ENCODE measurements around the gene POLD1.
"Not testable (repeated sequence)": the region's sequence is repeated elsewhere in the genome, so short reads cannot be mapped to it uniquely, and the experiment has no call there.

Gene POLD1

GRCh38 chr19:50433201-50434180 is 49.3 kb downstream of the POLD1 start:
- no peak overlapping the region for H3K4me3 ChIP-seq (ENCODE audit: low read depth, low read length)

DNA sequence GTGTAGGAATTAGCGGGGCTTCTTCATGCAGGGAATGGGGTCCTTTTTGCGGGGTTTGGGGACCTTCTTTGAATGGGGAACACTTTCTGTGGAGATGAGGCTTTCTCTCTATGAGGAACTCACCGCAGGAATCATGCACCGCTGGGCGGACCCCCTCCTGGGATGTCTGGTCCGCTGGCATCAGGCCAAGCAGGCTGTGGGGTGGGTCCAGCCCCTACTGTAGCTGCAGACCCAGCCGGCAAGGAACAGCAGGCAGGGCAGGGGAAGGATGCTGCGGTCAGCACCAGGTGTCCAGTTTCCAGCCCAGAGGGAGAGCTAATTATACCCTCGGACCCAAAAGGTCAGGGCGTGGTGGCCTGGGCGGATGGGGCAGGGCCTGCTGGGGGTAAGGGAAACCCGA is 50.4 kb downstream of the POLD1 start:
- H3K4me3 ChIP-seq (ENCODE audit: low read depth, low read length) = no peak overlapping the region

DNA sequence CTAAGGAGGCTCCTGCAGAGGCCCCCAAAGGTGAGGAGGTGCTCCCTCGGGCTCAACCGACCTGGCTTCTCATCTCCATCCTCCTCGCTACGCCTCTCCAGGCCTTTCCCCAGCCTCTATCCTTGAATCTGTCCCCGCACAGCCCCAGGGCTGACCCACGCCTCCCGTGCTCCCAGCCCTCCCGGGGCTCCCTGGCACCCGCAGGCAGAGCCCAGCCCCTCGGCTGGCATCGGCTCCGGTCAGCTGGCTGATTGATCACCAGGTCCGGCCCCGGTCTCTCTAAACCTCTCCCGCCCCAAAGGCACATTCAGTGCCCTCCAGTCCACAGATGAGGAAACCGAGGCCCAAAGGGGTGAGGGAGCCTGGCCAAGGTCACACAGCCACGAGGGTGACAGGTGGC is 51.1 kb downstream of the POLD1 start:
- H3K4me3 ChIP-seq (ENCODE audit: low read depth, low read length) = no peak overlapping the region

GRCh38 chr19:50435627-50436026 is 51.5 kb downstream of the POLD1 start:
- H3K4me3 ChIP-seq (ENCODE audit: low read depth, low read length) = no peak overlapping the region

DNA sequence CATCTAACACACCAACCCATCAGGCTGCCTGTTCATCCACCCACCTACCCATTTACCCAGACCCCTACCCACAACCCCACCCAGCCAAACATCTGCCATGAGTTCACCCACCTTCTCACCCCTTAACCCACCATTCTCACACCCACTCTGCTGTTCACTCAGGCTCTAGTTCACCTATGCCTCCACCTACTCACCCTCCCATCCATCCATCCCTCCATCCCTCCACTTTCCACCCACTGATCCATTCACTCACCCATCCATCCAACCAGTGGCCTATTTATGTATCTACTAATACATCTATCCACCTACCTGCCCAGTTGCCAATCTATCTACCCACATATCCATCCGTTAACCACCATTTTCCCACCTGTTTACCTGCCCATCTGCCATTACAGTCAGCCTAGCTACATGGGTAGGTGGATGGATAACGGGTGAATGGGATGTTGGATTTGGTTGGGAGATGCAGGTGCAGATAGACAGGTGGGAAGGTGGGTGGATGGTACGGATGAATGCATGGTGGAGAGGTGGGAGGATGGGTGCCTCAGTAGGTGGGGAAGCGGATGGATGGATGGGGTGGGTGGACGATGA is 53.8 kb downstream of the POLD1 start:
- H3K4me3 ChIP-seq (ENCODE audit: low read depth, low read length) = no peak overlapping the region

DNA sequence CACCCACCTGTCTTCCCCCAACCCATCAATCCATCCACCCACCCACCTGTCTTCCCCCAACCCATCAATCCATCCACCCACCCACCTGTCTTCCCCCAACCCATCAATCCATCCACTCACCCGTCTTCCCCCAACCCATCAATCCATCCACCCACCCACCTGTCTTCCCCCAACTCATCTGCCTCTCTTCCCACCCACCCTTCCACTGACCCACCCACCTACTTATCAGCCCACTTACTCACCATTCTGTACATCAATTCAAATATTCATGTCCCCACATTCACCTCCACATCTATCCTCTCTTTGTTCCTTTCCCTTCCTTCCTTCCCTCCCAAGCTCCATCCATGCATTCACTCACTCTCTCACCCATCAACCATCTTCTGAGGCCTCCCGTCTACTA is 55.0 kb downstream of the POLD1 start:
- H3K4me3 ChIP-seq (ENCODE audit: low read depth, low read length) = not testable (repeated sequence)

DNA sequence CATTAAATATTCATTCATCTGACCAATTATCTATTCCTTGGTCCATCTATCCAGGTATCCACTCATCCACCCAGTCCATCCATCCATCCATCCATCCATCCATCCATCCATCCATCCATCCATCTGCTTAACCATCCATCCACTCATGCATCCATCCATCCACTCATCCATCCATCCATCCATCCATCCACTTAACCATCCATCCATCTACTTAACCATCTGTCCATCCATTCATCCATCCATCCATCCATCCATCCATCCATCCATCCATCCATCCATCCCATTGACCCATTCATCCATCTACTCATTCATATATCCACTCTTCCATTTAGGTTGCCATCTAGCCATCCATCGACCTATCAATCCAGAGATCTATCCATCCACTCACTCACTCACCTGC is 59.9 kb downstream of the POLD1 start:
- H3K4me3 ChIP-seq (ENCODE audit: low read depth, low read length) = no peak overlapping the region

GRCh38 chr19:50447053-50447452 is 62.9 kb downstream of the POLD1 start:
- no peak overlapping the region for H3K4me3 ChIP-seq (ENCODE audit: low read depth, low read length)

GRCh38 chr19:50447750-50448149 is 63.6 kb downstream of the POLD1 start:
- H3K4me3 ChIP-seq (ENCODE audit: low read depth, low read length) = no peak overlapping the region

DNA sequence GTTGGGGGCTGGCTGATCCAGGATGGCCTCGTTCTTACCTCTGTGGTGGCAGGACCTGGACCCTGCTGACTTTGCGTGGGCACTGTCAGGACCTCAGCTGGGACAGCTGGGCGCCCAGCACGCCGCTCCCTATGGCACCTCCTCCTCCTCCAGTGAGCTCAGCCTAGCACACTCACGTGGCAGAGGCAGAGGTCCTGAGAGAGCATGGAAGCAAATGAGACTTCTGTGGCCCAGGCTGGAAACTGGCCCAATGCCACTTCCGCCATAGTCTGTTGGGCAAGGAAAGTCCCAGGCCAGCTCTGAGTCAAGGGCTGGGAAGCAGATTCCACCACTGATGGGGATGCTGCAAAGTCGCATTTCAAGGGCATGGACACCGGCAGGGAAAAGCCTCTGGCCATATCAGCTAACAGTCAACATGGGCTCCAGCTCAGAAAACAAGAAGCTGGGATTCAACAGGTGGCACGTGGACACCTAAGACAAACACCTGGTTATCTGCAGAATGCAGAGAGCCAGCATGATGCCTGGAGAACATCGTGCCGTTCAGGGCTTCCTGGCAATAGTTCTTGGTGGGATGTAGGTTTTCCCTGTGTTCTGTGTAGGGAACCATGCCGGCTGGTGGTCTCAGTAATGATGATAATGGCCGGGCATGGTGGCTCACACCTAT is 65.2 kb downstream of the POLD1 start:
- H3K4me3 ChIP-seq (ENCODE audit: low read depth, low read length) = no peak overlapping the region

GRCh38 chr19:50450369-50451222 is 66.4 kb downstream of the POLD1 start:
- H3K4me3 ChIP-seq (ENCODE audit: low read depth, low read length) = no peak overlapping the region

DNA sequence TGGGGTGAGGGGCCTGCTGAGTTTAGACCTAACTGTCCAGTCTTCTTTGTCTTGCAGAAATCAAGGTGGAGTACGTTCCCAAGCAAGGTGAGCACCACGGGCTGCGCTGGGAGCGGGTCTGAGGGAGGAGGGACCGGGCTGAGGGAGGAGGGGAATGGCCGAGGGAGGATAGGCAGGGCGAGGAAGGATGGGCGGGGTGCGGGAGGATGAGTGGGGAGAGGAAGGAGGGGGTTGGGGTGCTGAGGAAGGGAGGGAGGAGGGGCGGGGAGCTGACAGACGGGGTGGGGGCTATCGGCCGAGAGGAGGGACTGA is 67.0 kb downstream of the POLD1 start:
- no peak overlapping the region for H3K4me3 ChIP-seq (ENCODE audit: low read depth, low read length)

DNA sequence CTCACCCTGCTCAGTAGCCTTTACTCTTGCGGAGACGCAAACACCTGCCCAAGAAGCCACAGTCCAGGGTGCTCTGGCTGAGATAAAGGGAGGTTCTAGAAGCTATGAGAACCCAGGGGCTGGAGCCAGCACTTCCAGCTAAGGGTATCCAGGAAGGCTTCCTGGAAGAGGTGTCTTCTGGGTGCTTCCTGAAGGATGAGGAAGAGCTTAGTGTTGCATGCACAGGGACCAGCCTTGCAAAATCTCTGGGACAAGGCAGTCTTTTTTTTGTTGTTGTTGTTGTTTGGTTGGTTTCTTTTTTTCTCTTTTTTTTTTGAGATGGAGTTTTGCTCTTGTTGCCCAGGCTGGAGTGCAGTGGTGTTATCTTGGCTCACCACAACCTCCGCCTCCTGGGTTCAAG is 69.1 kb downstream of the POLD1 start:
- H3K4me3 ChIP-seq (ENCODE audit: low read depth, low read length) = no peak overlapping the region

GRCh38 chr19:50455992-50456391 is 71.8 kb downstream of the POLD1 start:
- H3K4me3 ChIP-seq (ENCODE audit: low read depth, low read length) = no peak overlapping the region

DNA sequence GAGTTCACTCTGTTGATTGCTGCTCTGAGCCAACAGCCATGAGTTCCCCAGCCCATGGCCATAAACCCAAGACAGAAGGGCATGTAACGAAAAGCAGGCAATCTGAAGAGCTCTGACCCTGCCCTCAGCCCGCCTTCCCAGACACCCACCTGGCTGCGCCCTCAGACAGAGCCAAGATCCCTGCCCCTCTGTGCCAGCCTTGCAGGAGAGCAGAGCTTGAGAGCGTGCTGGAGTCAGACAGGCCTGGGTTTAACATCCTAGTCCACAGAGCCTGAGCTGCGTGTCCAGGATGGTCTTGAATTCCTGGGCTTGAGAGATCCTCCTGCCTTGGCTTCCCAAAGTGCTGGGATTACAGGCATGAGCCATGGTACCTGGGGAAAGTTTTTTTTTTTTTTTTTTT is 73.2 kb downstream of the POLD1 start:
- no peak overlapping the region for H3K4me3 ChIP-seq (ENCODE audit: low read depth, low read length)

GRCh38 chr19:50458396-50459066 is 74.4 kb downstream of the POLD1 start:
- H3K4me3 ChIP-seq (ENCODE audit: low read depth, low read length) = no peak overlapping the region

GRCh38 chr19:50459067-50459456 is 74.9 kb downstream of the POLD1 start:
- H3K4me3 ChIP-seq (ENCODE audit: low read depth, low read length) = no peak overlapping the region

DNA sequence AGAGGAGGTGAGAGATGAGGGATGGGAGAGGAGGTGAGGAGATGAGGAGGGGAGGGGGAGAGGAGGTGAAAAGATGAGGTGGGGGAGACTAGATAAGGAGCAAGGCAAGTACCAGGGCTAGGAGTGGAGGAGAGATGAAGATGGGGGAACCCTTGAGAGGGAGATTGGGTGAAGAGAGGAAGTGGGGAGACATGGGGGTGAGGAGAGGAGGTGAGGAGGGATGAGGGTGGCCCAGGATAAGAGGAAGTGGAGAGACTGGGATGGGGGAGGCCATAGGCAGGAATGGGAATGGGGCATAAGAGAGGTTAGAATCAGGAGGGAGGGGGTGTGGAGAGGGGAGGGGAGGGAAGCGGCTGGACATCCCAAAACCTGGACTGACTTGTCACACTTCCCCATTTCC is 75.5 kb downstream of the POLD1 start:
- no peak overlapping the region for H3K4me3 ChIP-seq (ENCODE audit: low read depth, low read length)

DNA sequence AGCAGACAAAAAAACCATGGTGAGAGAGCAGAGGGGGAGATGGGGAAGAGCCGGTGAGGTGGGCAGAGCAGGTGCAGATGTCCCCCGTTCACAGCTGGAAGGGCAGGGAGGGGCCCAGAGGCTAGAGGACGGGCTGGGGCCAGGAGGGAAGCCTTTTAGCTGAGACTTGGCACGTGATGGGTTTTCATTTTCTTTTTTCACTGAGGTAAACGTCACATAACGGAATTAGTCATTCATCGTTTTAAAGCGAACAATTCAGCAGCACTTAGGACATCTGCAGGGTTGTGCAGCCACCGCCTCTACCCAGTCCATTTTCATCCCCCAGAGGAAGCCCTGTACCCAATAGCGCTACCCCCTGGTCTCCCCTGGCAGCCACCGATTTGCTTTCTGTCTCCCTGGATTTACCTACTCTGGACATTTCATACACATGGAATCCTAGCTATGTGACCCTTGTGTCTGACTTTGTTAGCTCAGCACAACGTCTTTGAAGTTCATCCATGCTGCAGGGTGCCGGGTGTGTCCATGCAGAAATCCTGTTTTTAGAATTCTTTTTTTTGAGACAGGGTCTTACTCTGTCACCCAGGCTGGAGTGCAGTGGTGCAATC is 76.1 kb downstream of the POLD1 start:
- H3K4me3 ChIP-seq (ENCODE audit: low read depth, low read length) = no peak overlapping the region
